Osteocyte (in vitro differentiated cells): ENCODE data around the gene PSMG4. TPM values are rescaled to one million over a fixed set of nuclear protein-coding genes. Genes with fewer than 3 reads are reported as not detected.

Experiments used
- DNase-seq: peaks from one replicate; pipeline ENCODE4 v3.0.0; 2021; ENCODE audit warnings: mixed read lengths; ENCODE audit not compliant: unreplicated experiment; ENCODE audit errors: extremely low spot score
- H3K27ac Mint-ChIP-seq: one replicate; pipeline ENCODE4 v1.8.0; 2021; ENCODE audit warnings: mild to moderate bottlenecking, mixed read lengths; ENCODE audit not compliant: unreplicated experiment
- H3K27me3 Mint-ChIP-seq: one replicate; pipeline ENCODE4 v1.8.0; 2021; ENCODE audit warnings: mixed read lengths; ENCODE audit not compliant: unreplicated experiment
- H3K36me3 Mint-ChIP-seq: one replicate; pipeline ENCODE4 v1.8.0; 2021; ENCODE audit warnings: mixed read lengths; ENCODE audit not compliant: unreplicated experiment
- H3K4me1 Mint-ChIP-seq: one replicate; pipeline ENCODE4 v1.8.0; 2021; ENCODE audit warnings: mixed read lengths; ENCODE audit not compliant: unreplicated experiment
- H3K4me3 Mint-ChIP-seq: one replicate; pipeline ENCODE4 v1.8.0; 2021; ENCODE audit warnings: mild to moderate bottlenecking, moderate library complexity, mixed read lengths; ENCODE audit not compliant: unreplicated experiment
- H3K9me3 Mint-ChIP-seq: one replicate; pipeline ENCODE4 v1.8.0; 2021; ENCODE audit warnings: mixed read lengths; ENCODE audit not compliant: unreplicated experiment
- total RNA-seq: library from RNA; stranded (reverse); gene quantifications from 2 replicates; pipeline ENCODE4 v1.2.1, GENCODE V29; 2021
- TF ChIP-seq, protein P1 (sequence below): fragments of 200-600 bp; sonication (generic); IDR thresholded peaks from 2 replicates; pipeline ENCODE4 v1.5.0; 2021; ENCODE audit warnings: antibody characterized with exemption, mild to moderate bottlenecking, moderate library complexity

PSMG4 gene
- total RNA-seq, 1 donor from 2014 or later = 22.0 TPM

DNA sequence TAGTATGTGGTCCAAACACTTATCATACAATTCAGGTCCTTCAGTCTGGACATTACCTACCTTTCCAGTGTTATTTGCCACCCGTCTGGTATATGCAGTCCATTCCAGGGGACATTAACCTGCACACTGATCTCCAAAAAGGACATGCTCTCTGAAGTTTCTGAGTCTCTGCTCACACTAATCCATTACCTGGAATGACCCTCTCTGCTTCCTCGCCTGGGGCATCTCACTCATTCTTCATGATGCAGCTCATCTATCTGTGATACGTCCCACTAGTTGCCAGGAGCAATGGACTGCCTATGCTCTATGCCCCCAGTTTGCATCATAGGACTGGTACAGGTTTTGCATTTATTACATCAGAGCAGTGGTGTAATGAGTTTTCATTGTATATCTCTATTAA is 25.4 kb upstream of the PSMG4 start:
- no peak overlapping the region for H3K27ac Mint-ChIP-seq
- DNase-seq = no peak
- TF ChIP-seq, protein P1, sequence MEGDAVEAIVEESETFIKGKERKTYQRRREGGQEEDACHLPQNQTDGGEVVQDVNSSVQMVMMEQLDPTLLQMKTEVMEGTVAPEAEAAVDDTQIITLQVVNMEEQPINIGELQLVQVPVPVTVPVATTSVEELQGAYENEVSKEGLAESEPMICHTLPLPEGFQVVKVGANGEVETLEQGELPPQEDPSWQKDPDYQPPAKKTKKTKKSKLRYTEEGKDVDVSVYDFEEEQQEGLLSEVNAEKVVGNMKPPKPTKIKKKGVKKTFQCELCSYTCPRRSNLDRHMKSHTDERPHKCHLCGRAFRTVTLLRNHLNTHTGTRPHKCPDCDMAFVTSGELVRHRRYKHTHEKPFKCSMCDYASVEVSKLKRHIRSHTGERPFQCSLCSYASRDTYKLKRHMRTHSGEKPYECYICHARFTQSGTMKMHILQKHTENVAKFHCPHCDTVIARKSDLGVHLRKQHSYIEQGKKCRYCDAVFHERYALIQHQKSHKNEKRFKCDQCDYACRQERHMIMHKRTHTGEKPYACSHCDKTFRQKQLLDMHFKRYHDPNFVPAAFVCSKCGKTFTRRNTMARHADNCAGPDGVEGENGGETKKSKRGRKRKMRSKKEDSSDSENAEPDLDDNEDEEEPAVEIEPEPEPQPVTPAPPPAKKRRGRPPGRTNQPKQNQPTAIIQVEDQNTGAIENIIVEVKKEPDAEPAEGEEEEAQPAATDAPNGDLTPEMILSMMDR = no peak
- H3K4me3 Mint-ChIP-seq = no peak overlapping the region
- H3K4me1 Mint-ChIP-seq = peaks cover 37% of the 10 kb centered on the region
- peaks cover 6% of the 10 kb centered on the region for H3K27me3 Mint-ChIP-seq
- no peaks in the 10 kb centered on the region for H3K36me3 Mint-ChIP-seq
- no peaks in the 10 kb centered on the region for H3K9me3 Mint-ChIP-seq

DNA sequence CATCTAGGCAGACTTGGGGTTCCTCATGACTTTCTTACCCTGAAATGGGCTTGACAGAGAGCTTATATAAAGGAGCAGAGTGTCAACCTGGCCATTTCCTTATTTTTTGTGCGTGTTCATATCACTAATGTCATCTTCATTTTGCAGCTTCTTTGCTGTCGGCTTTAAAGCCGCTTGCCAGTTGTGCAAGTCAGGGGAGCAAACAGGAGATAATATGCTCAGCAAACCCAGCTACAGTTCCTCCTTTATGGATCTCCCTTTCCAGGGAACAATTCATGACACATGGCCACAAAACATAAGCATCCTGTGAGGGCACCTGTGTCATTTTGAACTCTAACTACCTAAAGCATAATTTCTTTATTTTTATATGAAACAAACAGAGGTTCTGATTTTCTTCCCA is 24.8 kb upstream of the PSMG4 start:
- Mint-ChIP-seq H3K4me1 (peaks cover 33% of the 10 kb centered on the region), H3K4me3 (no peak overlapping the region), H3K27ac (no peak overlapping the region), H3K36me3 (no peaks in the 10 kb centered on the region), H3K9me3 (no peaks in the 10 kb centered on the region), H3K27me3 (peaks cover 3% of the 10 kb centered on the region)
- TF ChIP-seq, protein P1 = no peak
- no peak for DNase-seq

DNA sequence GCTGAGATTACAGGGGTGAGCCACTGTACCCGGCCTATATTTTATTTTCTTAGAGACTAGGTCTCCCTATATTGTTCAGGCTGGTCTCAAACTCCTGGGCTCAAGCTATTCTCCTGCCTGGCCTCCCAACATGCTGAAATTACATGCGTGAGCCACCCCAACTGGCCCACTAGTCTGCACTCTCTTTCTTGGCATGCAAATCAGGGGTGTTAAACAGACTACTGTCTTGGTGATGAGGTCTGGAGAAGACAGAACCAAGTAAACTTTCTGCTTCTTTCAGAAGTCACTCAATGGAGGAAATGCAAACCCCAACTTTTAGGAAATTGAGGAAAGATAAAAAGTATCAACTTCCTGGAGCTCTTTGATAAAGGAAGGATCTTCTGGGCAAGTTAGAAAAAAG is 23.3 kb upstream of the PSMG4 start:
- no peaks in the 10 kb centered on the region for H3K27me3 Mint-ChIP-seq
- H3K9me3 Mint-ChIP-seq = no peaks in the 10 kb centered on the region
- no peak overlapping the region for H3K4me3 Mint-ChIP-seq
- TF ChIP-seq, protein P1 = no peak
- peaks cover 17% of the 10 kb centered on the region for H3K4me1 Mint-ChIP-seq
- no peak overlapping the region for H3K27ac Mint-ChIP-seq
- H3K36me3 Mint-ChIP-seq = no peaks in the 10 kb centered on the region
- no peak for DNase-seq

DNA sequence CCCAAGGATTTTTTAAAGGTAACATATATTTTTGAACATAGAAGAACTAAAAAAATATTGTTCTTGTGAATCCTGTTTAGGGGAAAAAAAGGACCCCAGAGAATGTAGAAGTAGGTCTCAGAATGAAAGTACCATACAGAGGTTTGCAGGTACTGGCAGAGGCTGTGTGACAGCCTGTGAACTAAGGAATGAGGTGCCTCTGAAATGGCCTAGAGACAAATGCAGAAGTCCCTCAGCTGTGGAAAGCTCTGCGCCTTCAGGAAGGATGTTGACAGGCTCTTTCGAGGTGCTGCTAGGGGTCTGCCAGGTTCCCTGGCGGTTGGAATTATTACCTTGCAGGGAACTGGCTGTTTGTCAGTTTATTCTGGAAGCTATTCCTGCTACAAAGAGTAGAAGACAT is 22.7 kb upstream of the PSMG4 start:
- H3K27ac Mint-ChIP-seq = no peak overlapping the region
- no peak overlapping the region for H3K4me3 Mint-ChIP-seq
- H3K36me3 Mint-ChIP-seq = no peaks in the 10 kb centered on the region
- DNase-seq = no peak
- no peaks in the 10 kb centered on the region for H3K9me3 Mint-ChIP-seq
- no peaks in the 10 kb centered on the region for H3K27me3 Mint-ChIP-seq
- peaks cover 14% of the 10 kb centered on the region for H3K4me1 Mint-ChIP-seq
- TF ChIP-seq, protein P1 = no peak

DNA sequence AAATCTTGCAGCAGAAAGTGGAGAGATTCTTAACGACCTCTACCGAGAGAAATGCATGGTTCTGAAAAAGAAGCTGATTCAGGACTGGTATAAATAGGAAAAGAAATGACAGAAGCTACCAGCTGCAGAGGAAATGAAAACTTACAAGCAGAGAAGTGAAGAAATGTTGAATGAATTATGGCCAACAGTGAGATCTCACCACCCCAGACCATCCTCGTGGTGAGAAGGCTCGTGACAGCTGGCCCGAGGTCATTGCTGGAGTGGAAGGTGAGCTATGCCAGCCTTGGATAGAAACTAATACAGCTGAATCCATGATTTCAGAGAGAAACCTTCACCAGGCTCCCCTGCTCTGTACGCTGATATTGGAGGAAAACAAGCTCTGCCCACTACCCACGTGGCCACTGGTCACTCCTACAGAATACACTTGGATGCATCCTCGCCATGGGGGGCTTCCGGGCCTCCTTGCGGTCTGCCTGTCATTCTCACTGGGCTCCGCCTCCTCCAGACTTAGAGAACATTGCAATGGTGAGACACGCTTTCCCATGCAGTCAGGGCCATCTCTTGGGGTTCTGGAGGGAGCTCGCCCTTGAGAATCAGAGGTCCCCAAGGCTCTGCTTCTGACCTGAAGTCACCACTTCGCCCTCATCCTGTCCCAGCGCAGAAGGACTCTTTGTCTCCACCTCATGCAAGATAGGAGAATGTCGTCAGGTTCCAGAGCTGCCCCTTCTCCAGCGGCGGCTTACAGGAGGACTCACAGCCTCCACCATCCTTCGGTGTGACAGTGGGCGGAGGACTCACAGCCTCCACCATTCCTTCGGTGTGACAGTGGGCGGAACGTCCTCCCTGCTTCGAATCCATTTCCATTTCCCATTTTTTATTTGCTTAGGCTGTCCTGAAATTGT is 20.7 kb upstream of the PSMG4 start:
- Mint-ChIP-seq H3K4me3 (no peak overlapping the region), H3K27ac (no peak overlapping the region), H3K36me3 (no peaks in the 10 kb centered on the region), H3K9me3 (no peaks in the 10 kb centered on the region), H3K4me1 (peaks cover under 1% of the 10 kb centered on the region), H3K27me3 (no peaks in the 10 kb centered on the region)
- TF ChIP-seq, protein P1 = no peak
- no peak for DNase-seq
